Measurements from ENCODE around the gene MYOM3. TPM values are rescaled to one million over a fixed set of nuclear protein-coding genes. Genes with fewer than 3 reads are reported as not detected.
"Not testable (repeated sequence)": the region's sequence is repeated elsewhere in the genome, so short reads cannot be mapped to it uniquely, and the experiment has no call there.

MYOM3 gene
- polyA plus RNA-seq, 1 donor from 2014 or later, result not detected

- Histone ChIP-seq H3K79me2 (replicated peaks; ENCODE audit: insufficient read depth, low read length) (no peaks in the 10 kb centered on the region), H3K4me3 (ENCODE audit: low read length) (no peak overlapping the region), H3F3A (ENCODE audit: insufficient read depth, low read length, poor library complexity, severe bottlenecking) (no peaks in the 10 kb centered on the region), H3K9me3 (ENCODE audit: low read length) (no peaks in the 10 kb centered on the region), H3K9ac (ENCODE audit: low read length) (no peak overlapping the region), H2AFZ (ENCODE audit: low read depth, low read length) (no peak overlapping the region), H3K4me2 (ENCODE audit: low read length) (no peak overlapping the region), H3K36me3 (ENCODE audit: insufficient read depth, low read length) (no peaks in the 10 kb centered on the region), H3K27ac (ENCODE audit: low read length) (no peak overlapping the region), H3K27me3 (ENCODE audit: insufficient read depth, low read depth, low read length) (no peaks in the 10 kb centered on the region), H3K9me2 (ENCODE audit: insufficient read depth, low read length) (no peaks in the 10 kb centered on the region), H4K20me1 (ENCODE audit: insufficient read depth) (no peaks in the 10 kb centered on the region)
- no peak for TF ChIP-seq REST (IDR thresholded peaks at IDR 0.05; ENCODE audit: borderline replicate concordance)
- TF ChIP-seq CTCF (IDR thresholded peaks at IDR 0.05; ENCODE audit: poor library complexity, severe bottlenecking), result no peak
- no peak for TF ChIP-seq TAF1 (IDR thresholded peaks at IDR 0.05; ENCODE audit: low read depth)
- no peak for TF ChIP-seq EZH2 (IDR thresholded peaks at IDR 0.05; ENCODE audit: borderline replicate concordance, insufficient read depth, low read length, poor library complexity, severe bottlenecking)
- no peak for TF ChIP-seq SMC3 (conservative IDR thresholded peaks at IDR 0.05; ENCODE audit: poor library complexity)
- TF ChIP-seq RAD21 (conservative IDR thresholded peaks at IDR 0.05), result no peak
- TF ChIP-seq MXI1 (conservative IDR thresholded peaks at IDR 0.05; ENCODE audit: poor library complexity, severe bottlenecking), result no peak
Measured at GRCh38 chr1:24010650-24011049, 101.3 kb downstream of the MYOM3 start.

GRCh38 chr1:24009406-24009805 is 102.5 kb downstream of the MYOM3 start:
- H3K9ac ChIP-seq (ENCODE audit: low read length), result no peak overlapping the region
- H3K4me3 ChIP-seq (ENCODE audit: low read length), result no peak overlapping the region
- no peak overlapping the region for H2AFZ ChIP-seq (ENCODE audit: low read depth, low read length)
- H3K9me2 ChIP-seq (ENCODE audit: insufficient read depth, low read length), result no peaks in the 10 kb centered on the region
- H3K4me2 ChIP-seq (ENCODE audit: low read length), result no peak overlapping the region
- H3K79me2 ChIP-seq (replicated peaks; ENCODE audit: insufficient read depth, low read length), result no peaks in the 10 kb centered on the region
- TF ChIP-seq CTCF (IDR thresholded peaks at IDR 0.05; ENCODE audit: poor library complexity, severe bottlenecking), result no peak
- no peak for TF ChIP-seq POLR2AphosphoS5 (IDR thresholded peaks at IDR 0.05)
- TF ChIP-seq MXI1 (conservative IDR thresholded peaks at IDR 0.05; ENCODE audit: poor library complexity, severe bottlenecking), result no peak
- TF ChIP-seq SMC3 (conservative IDR thresholded peaks at IDR 0.05; ENCODE audit: poor library complexity), result no peak
- TF ChIP-seq EP300 (conservative IDR thresholded peaks at IDR 0.05; ENCODE audit: poor library complexity, severe bottlenecking), result no peak
- TF ChIP-seq RAD21 (conservative IDR thresholded peaks at IDR 0.05), result no peak
- TF ChIP-seq REST (IDR thresholded peaks at IDR 0.05; ENCODE audit: borderline replicate concordance), result no peak
- TF ChIP-seq EZH2 (IDR thresholded peaks at IDR 0.05; ENCODE audit: borderline replicate concordance, insufficient read depth, low read length, poor library complexity, severe bottlenecking), result no peak
- no peak for TF ChIP-seq TAF1 (IDR thresholded peaks at IDR 0.05; ENCODE audit: low read depth)
- no peak overlapping the region for H3K27ac ChIP-seq (ENCODE audit: low read length)
- no peaks in the 10 kb centered on the region for H3F3A ChIP-seq (ENCODE audit: insufficient read depth, low read length, poor library complexity, severe bottlenecking)
- H3K27me3 ChIP-seq (ENCODE audit: insufficient read depth, low read depth, low read length), result no peaks in the 10 kb centered on the region
- H3K9me3 ChIP-seq (ENCODE audit: low read length), result no peaks in the 10 kb centered on the region
- no peaks in the 10 kb centered on the region for H3K36me3 ChIP-seq (ENCODE audit: insufficient read depth, low read length)
- H4K20me1 ChIP-seq (ENCODE audit: insufficient read depth), result no peaks in the 10 kb centered on the region

- H2AFZ ChIP-seq (ENCODE audit: low read depth, low read length); H4K20me1 ChIP-seq (ENCODE audit: insufficient read depth); H3K9me3 ChIP-seq (ENCODE audit: low read length); H3K9me2 ChIP-seq (ENCODE audit: insufficient read depth, low read length); H3K4me3 ChIP-seq (ENCODE audit: low read length); H3K79me2 ChIP-seq (replicated peaks; ENCODE audit: insufficient read depth, low read length); H3K27ac ChIP-seq (ENCODE audit: low read length); H3K27me3 ChIP-seq (ENCODE audit: insufficient read depth, low read depth, low read length); H3K36me3 ChIP-seq (ENCODE audit: insufficient read depth, low read length); H3K9ac ChIP-seq (ENCODE audit: low read length); H3F3A ChIP-seq (ENCODE audit: insufficient read depth, low read length, poor library complexity, severe bottlenecking); H3K4me2 ChIP-seq (ENCODE audit: low read length): not testable (repeated sequence)
Measured at GRCh38 chr1:24008574-24009184, 103.3 kb downstream of the MYOM3 start.

Measured in neural cell (in vitro differentiated cells).